HG03039 (cell line): ENCODE results near the gene TMPRSS4.
"Not testable (repeated sequence)": the region's sequence is repeated elsewhere in the genome, so short reads cannot be mapped to it uniquely, and the experiment has no call there.

Experiments
- ATAC-seq: cut with Tn5 transposase; IDR thresholded peaks from one replicate; pipeline ENCODE4 v1.9.1; 2021; ENCODE audit warnings: mild to moderate bottlenecking, moderate library complexity; ENCODE audit not compliant: unreplicated experiment

TMPRSS4 gene

DNA sequence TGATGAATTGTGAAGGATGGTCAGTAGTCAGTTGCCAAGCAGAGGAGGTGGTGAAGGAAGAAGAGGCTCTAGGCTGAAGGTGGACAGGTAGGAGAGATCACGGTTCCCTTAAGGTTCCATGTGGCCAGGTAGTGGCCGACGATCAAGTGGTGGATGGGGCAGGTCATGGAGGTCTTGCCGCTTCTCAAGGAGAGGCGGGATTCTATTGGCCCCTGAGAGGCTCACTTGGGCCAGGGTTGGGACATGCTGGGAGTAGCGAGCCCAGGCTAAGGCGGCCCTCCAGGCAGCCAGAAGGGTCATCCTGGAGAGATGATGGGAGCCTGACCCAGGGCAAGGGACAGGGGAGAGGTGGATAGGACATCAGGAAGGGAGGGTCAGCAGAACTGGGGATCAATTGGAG lies 20.9 kb upstream of the TMPRSS4 start:
- no peak for ATAC-seq

DNA sequence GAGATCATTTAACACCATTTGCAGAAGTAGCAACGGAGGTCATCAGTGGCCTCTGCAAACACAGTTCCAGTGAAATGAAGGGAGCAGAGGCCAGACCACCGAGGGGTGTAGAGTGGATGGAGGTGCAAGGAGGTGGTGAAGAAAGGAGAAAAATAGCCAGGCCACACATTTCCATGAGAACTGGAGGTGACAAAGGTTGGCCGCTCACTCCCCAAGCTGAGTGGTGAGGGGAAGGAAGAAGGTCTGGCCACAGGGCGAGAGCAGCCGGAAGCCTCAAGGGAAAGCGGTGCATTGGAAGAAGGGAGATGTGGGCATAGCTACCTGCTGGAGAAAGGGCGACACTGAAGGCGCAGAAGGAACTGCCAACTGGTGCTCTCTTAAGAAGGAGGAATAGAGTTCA lies 20.1 kb upstream of the TMPRSS4 start:
- ATAC-seq, result no peak

DNA sequence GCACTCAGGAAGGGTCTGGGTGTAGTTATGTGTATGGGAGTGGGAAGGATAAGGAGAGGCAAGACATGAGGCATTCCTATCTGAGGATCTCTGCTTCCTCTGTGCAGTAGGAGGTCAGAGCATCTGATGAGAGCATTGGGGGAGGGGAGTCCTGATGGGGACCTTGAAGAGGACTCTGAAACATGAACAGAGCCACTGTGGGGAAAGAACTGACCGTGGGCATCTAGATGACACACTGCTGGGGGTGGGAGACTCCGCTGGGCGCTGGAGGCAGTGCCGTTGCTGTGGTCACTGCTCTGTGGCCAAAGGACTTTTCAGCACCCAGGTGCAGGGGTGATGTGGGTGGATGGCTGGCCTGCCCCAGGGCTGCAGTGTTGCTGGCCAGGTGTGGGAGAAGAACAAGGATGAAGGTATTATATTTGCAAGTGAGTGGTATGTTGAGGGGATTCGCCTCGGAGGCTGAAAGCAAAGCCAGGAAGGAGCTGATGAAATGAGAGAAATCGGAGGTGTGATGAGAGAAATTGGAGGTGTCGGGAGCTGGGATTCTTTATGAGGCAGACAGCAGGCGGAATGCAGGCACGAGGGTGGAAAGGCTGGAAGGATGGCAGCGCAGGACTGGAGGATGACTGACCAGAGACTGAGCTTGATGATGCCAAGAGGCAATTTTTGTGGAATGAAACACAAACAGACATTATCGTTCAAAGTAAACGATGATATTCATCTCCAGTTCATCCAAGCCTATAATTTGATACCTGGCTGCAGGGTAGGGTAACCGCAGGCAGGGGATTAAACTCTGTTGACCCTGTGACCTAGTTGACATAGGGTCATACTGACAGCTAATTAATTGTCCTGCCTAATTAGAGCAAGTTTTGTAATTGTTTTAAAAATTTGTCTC lies 19.4 kb upstream of the TMPRSS4 start:
- ATAC-seq, result no peak

DNA sequence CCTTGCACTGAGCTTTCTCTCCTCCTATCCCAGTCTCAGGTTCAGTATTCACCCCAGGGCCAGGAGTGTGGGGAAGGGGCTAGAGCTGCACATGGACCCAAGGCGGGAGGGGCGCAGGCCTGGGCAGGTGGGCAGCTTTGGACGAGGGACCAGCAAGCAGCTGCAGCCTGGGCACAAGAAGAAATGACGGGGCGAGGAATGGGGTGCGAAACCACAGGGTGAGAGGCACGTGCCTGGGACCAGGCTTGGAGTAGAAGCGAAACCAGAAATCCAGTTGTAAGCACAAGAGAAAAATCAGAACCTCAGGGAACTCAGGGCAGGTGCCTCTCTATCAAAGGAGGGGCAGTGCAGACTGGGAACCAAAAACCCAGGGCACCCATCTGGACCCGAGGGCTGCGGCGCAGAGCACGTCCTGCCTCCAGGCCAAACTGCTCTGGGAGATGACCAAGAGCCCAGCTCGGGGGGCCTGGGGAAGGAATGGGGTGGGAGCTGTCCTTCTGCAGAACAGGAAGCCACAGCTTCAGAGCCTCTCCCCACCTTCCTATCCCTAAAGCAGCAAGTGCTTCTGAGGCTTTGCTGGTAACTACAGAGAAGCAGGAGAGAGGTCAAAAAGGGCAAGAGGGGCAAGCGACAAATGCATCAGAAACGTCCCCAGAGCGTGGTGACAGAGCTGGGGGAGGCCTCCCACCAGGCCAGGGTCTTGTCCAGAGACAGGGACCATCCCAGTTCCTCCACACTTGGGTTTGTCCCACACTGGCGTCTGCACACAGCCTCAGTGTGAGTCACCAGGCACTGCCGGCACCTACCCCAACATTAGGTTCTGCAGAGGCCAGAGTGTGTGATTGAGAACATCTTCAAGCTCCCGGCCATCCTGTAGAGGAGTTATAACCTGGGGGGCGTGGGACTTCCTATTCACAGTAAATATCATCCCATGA lies 18.3 kb upstream of the TMPRSS4 start:
- no peak for ATAC-seq

DNA sequence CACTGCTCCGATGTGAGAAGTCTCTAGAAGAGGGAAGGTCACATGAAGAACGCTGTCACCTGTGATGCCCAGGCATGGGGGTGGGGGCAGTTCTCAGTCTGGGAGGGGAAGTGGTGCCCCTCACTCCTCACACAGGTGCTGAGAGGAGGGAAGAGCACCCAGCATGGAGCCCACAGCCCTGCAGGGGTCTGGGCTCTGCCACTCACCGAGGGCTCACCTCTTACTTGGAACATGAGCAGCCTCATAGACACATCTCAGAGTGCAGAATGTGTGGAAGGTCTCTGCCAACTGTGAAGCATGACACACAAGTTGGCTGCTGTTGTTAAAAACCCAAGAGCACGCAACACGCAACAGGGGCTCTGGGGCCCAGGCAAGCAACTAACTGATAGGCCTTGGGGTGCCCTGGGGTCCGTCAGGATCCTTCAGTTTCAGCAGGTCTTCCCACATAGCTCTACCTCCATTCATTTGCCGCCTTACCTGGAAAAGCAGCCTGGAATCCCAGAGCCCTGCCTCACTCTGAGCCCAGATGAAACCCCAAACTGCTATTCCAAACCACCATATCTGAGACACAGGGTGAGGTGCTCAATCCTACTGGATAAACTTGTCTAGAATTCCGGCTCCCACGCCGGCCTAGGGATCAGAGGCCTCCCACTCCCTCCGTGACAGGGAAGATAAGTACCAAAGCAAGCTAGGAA lies 17.5 kb upstream of the TMPRSS4 start:
- ATAC-seq, result no peak

DNA sequence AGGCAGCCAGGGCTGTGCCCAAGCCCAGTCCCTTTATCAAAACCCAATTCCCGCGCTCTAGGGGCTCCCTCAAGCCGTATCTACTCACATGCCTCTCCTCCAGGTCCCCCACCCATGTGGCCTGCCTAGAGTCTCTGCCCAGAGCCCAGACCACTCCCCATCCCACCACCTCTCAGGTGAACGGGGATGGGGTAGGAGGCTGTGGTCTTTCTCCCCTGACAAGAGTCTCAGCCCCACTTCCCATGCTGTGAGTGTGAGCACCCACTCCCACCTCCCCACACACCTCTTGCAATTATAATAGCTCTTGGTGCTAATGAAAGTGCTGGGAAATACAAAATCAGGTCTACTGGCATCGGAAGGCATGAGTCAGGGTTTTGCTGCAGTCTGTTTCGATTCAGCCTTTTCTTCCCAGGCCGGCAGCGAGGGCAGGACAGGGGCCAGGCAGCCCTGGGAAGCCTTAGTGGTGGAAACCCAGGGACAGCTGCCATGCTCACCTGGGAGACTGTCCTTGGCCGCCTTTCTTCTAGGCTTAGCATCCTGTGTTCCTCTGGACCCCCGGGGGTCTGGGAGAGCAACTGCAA lies 16.7 kb upstream of the TMPRSS4 start:
- ATAC-seq, result no peak

DNA sequence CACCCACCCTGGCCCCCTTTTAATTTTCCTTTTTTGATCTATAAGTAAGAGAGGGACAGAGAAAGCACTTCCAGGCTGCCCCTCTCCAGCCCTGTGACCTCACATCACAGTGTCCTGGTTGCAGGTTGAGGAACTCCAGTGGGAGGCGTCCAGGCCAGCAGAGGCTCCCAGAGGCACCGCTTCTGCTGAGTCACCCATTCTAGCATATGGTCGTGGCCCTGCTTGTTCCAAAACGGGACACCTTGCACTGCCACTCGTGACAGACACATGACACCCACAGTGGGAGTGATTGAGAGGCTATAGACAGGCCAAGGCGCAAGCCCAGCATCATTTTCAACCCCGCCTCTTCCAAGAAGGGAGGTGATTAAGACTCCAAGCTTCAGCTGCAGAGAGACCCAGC lies 16.0 kb upstream of the TMPRSS4 start:
- ATAC-seq, result no peak

DNA sequence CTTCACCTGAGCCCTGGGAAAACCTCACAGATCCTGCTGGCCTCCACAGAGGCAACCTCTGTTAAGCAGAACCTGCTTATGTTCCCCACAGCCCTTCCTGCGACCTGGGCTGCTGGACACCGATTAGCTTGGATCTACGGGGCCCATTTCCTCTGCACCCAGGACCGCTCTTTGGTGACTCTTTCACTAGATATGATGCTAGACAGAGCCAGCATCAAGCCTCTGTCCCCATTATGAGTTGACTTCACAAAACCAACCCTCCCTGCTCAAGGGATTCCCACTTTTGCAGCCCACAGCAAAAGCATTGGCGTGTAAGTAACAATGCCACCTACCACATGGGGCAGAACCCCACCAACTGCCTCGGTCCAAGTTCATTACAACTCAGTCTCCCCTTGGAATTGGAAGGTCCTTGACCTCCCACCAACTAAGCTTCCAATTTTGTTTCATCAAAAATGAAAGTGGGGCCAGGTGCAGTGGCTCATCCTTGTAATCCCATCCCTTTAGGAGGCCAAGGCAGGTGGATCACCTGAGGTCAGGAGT lies 15.2 kb upstream of the TMPRSS4 start:
- ATAC-seq, result no peak

DNA sequence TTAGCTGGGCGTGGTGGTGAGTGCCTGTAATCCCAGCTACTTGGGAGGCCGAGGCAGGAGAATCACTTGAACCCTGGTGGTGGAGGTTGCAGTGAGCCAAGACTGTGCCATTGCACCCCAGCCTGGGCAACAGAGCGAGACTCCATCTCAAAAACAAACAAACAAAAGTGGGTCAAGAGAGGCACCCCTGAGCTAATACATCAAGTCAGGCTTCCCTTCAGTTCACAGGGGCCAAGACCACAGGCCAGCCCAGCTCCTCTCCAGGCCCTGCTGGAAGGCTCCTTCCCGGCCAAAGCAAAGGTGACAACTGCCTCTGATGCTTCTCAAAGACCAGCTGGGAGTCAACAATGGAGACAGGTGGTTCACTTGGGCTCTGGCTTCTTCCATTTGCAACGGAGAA lies 14.7 kb upstream of the TMPRSS4 start:
- not testable (repeated sequence) for ATAC-seq

DNA sequence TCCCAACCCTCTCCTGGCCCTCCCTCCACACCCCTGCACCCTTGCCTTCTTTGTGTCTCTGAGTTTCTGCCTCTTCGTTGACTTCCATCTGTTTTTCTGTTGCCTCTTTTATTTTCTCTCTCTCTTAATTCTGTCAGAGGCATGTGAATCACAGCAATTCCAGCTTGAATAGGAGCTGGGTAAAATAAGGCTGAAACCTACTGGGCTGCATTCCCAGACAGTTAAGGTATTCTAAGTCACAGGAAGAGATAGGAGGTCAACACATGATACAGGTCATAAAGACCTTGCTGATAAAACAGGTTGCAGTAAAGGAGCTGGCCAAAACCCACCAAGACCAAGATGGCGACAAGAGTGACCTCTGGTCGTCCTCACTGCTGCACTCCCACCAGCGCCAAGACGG lies 14.2 kb upstream of the TMPRSS4 start:
- not testable (repeated sequence) for ATAC-seq

DNA sequence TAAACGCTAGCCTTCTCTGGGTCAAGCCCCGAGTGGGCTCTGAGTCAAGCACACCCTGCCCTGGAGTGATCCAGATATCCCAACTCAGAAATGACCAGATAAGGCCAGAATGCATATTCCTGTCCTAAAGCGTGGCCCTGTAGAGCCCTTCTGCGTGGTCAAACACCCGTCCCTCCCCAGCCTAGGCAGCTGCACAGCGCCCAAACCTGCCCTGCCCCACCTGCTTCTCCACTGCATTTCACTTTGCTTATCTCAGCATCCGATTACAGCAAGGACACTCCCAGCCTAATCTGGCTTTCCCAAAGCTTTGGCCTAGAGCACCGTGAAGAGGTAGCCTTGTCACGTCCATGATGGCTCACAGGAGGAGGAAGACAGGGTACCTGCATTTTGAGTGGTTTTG lies 11.9 kb upstream of the TMPRSS4 start:
- ATAC-seq, result no peak

DNA sequence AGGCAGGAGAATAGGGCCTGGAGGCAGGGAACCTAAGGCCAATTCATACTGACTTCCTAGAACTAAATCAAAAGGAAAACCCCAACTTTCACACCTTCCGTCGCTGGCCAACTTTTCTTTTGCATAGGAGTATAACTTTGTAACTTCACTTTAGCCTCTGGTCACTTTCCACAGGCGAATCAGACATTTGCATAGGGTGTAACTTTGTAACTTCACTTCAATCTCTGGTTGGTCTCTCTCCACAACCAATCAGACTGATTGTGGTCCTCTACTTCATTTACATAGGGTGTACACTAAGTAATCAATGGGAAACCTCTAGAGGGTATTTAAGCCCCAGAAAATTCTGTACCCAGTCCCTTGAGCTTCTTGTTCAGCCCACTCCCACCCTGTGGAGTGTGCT lies 11.5 kb upstream of the TMPRSS4 start:
- ATAC-seq, result no peak

DNA sequence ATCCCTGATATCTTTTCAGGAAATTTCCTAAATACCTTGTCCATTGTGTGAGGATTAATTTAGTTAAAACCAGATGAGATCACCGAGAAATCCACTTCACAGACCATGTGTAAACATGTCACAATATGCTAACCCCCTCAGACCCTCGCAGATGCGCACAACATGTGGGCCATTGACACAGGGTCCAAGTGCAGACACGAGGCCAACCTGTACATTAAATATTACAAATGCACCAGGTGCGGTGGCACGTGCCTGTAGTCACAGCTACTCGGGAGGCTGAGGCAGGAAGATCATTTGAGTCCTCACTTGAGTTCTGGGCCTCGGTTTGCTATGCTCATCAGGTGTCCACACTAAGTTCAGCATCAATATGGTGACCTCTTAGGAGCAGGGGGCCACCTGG lies 9.9 kb upstream of the TMPRSS4 start:
- no peak for ATAC-seq

DNA sequence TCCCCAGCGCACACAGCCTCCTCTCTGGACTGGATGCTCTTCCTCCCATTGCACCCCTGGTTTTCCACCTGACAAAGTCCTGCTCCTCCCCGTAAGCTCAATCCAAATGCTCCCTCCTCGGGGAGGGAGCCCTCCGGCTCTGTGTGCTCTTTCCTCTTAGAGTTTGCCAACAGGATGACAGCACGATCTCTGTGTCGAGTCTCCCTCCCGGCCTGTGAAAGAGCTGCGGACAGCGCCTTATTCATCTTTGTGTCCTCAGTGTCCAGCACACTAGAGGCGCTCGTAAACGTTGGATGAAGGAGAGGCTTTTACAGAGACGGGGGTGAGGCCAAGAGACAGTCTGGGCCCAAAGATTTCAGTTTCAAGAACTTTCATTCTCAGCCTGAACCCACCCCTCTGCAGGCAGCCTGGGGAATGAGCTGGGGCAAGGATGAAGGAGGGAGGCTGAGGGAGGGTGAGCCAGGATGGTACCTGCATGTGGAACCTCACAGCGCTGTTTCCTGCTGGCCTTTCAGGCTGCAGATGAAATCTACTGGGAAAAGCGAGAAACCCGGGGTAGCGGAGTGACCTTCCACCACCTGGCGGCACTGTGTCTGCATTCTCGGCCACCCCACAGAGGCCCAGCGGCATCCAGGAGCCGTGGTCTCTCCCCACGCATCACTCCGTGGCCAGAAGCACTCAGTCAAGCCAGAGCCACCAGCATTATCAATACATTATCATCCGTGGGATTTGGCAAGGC lies 8.5 kb upstream of the TMPRSS4 start:
- ATAC-seq, result no peak

DNA sequence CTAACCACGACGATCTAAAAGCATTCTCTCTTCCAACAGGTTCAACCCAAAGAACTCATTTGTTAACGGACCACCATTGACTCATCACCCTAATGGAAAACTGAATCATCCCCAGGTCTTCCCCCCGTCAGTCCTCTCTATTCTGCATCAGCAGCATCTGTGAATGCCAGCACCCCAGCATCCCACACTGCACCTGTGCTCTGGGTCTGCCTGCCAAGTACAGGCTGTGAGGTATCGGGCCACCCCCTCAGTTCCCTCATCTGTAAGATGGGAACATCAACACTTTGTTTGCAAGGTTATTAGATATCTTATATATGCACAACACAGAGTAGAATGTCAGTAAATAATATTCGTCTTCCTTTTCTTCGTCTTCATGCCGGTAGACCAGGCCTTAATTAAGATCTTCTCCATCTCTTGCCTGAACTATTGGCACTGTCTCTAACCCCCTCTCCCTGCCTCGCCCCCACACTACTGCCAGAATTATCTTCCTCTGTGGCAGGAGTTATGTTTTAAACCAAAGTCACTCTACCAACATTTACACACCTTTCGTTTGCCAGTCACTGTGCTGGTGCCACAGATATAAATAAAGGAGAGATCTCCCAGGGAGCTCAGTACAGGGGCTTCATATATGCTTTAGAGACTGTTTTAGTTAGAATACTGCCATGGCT lies 7.8 kb upstream of the TMPRSS4 start:
- no peak for ATAC-seq

DNA sequence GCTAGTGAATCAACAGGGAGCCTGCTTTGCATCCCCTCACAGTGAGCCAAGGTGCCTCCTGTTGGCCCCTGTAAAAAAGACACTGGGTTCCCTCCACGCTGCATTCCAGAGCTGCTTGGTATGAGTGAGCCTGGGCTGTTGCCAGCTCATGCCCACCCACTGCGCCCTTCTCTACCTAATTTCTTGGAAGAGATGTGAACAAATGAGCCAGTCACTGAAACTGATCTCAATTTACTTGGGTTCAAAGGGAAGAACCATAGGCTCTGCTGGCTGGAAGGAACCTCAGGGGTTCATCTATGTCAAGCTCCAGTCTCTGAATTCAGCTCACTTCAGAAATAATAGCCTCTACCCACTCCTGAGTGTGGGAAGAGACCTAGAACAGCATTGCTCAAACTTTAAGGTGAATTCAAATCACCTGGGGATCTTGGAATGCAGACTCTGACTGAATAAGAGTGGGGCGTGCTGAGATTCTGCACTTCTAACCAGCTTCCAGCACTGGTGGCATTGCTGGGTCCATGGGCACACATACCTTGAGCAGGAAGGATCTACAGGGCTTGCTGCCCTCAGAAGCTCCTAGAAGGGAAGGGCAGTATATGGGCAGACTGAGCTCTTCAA lies 5.4 kb upstream of the TMPRSS4 start:
- ATAC-seq, result no peak

DNA sequence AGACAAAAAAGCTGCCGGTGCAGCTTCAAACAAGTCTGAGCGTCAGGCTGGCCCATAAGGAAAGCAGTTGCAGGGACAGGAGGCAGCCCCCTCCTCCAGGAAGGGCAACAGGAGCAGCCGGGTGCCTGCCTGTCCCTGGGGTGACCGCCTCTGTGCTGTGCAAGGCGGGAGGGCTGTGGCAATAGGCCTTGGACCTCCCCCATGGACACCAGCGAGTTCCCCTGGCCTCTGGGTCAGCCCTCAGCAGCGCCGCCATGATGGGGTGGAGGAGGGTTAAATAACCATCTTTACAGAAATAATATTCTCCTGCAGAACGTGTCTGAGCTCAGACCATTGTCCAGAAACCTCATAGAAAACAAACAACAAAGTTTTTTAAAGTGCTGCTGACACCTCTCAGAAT lies 3.3 kb upstream of the TMPRSS4 start:
- ATAC-seq, result no peak

DNA sequence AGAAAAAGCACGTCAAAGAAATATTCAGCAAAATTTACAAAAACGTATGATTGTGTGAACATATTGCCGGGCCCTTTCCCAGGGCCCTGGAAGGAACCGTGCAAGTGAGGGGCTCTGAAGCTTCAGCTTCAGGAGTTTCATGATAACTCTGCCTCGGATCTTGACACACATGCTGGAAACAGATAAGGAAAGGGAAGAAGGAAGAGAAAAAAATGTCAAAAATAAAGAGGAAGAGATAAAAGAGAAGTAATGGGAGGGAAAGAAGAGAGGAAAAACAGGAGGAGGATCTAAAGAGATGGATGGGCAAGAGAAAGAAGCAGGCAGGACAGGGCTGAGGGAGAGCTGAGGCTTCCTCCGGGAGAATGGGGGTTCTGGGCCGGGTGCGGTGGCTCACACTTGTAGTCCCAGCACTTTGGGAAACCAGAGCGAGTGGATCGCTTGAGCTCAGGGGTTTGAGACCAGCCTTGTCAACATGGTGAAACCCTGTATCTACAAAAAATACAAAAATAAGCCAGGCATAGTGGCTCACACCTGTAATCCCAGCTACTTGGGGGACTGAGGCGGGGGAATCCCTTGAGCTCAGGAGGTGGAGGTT lies 2.7 kb upstream of the TMPRSS4 start:
- ATAC-seq, result no peak

DNA sequence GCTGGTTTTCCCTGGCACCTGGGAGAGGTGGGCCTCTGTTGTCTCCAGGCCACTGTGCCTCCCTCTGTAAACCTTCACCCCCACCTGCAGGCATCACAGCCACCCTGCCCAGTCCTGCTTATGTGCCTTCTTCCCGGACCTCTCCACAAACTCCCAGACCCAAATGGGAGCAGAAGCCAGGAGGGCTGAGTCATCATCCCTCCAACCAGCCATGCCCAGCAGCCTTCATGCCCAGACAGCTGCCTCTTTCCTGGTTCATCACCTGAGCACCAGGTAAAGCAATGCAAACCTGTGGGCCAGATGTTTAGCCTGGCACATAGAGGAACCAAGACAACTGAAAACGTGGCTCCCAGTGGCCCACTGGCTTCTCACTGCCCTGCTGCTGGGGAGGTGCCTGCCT lies 2.1 kb upstream of the TMPRSS4 start:
- ATAC-seq, result no peak
